Measurements from ENCODE around the gene SEMA5A.

SEMA5A gene

GRCh38 chr5:9419794-9420193, 126.1 kb downstream of the SEMA5A start:
- Histone ChIP-seq H3K79me1 (ENCODE audit: low read depth, low read length) (peaks cover 3% of the 10 kb centered on the region), H3K23ac (ENCODE audit: low read depth, low read length, poor library complexity) (no peak overlapping the region), H2BK12ac (ENCODE audit: low read length) (no peak overlapping the region), H3K4me2 (ENCODE audit: insufficient read depth, low read length, poor library complexity, severe bottlenecking) (no peak overlapping the region), H2BK15ac (ENCODE audit: low read length) (no peak overlapping the region), H3K4me3 (ENCODE audit: low read length in 2 of 2) (no peak overlapping the region), H4K8ac (ENCODE audit: low read depth, low read length) (no peak overlapping the region), H3K14ac (ENCODE audit: low read length) (no peak overlapping the region), H3K27me3 (ENCODE audit: control insufficient read depth in 3 of 3, insufficient read depth in 3 of 3, low read depth in 1 of 3, low read length in 3 of 3) (no peaks in the 10 kb centered on the region), H3K36me3 (replicated peaks in 1 of 2; ENCODE audit: control insufficient read depth in 2 of 2, insufficient read depth in 2 of 2, low read length in 2 of 2) (peaks cover 0 to 4% of the 10 kb centered on the region in 2 donors), H3K4ac (ENCODE audit: low read length) (no peak overlapping the region), H2AK5ac (ENCODE audit: low read depth, low read length) (no peak overlapping the region), H2BK120ac (ENCODE audit: low read depth, low read length) (no peak overlapping the region), H3K18ac (ENCODE audit: low read length) (no peak overlapping the region), H3K27ac (replicated peaks; ENCODE audit: low read length) (no peak overlapping the region), H3K9me3 (replicated peaks in 1 of 2; ENCODE audit: control insufficient read depth in 2 of 2, insufficient read depth in 1 of 2, low read depth in 1 of 2, low read length in 2 of 2) (peaks cover 4 to 5% of the 10 kb centered on the region in 2 donors), H2AFZ (ENCODE audit: low read length) (no peak overlapping the region), H3K4me1 (ENCODE audit: control insufficient read depth in 2 of 2, insufficient read depth in 1 of 2, low read depth in 1 of 2, low read length in 2 of 2) (peaks cover 2 to 9% of the 10 kb centered on the region in 2 donors), H4K91ac (ENCODE audit: low read depth, low read length, poor library complexity) (no peak overlapping the region), H3K9ac (ENCODE audit: low read depth, low read length, poor library complexity) (no peak overlapping the region), H2BK5ac (ENCODE audit: low read length) (no peak overlapping the region)
- WGBS, 2 donors (ENCODE audit: extremely low coverage in 2 of 2, insufficient read length in 2 of 2, insufficient replicate concordance in 1 of 2) = no CpG with 5 or more reads among the region's 5 CpGs
- no peak for DNase-seq (ENCODE audit: low spot score)

GRCh38 chr5:9415566-9415965, 130.3 kb downstream of the SEMA5A start:
- no peak for DNase-seq (ENCODE audit: low spot score)
- no peak overlapping the region for H2AK5ac ChIP-seq (ENCODE audit: low read depth, low read length)
- H3K36me3 ChIP-seq (replicated peaks in 1 of 2; ENCODE audit: control insufficient read depth in 2 of 2, insufficient read depth in 2 of 2, low read length in 2 of 2) = peaks cover 0 to 6% of the 10 kb centered on the region in 2 donors

GRCh38 chr5:9415091-9415490, 130.8 kb downstream of the SEMA5A start:
- no peak overlapping the region for H3K27ac ChIP-seq (replicated peaks; ENCODE audit: low read length)
- H2AFZ ChIP-seq (ENCODE audit: low read length) = no peak overlapping the region
- no peak overlapping the region for H3K9ac ChIP-seq (ENCODE audit: low read depth, low read length, poor library complexity)
- DNase-seq (ENCODE audit: low spot score) = no peak
- no peak overlapping the region for H2BK15ac ChIP-seq (ENCODE audit: low read length)
- no peak overlapping the region for H2AK5ac ChIP-seq (ENCODE audit: low read depth, low read length)
- H3K4me3 ChIP-seq (ENCODE audit: low read length in 2 of 2) = no peak overlapping the region
- H3K27me3 ChIP-seq (ENCODE audit: control insufficient read depth in 3 of 3, insufficient read depth in 3 of 3, low read depth in 1 of 3, low read length in 3 of 3) = no peaks in the 10 kb centered on the region
- no peak overlapping the region for H3K4me2 ChIP-seq (ENCODE audit: insufficient read depth, low read length, poor library complexity, severe bottlenecking)
- no peak overlapping the region for H2BK120ac ChIP-seq (ENCODE audit: low read depth, low read length)
- H3K36me3 ChIP-seq (replicated peaks in 1 of 2; ENCODE audit: control insufficient read depth in 2 of 2, insufficient read depth in 2 of 2, low read length in 2 of 2) = peaks cover 0 to 6% of the 10 kb centered on the region in 2 donors
- H4K91ac ChIP-seq (ENCODE audit: low read depth, low read length, poor library complexity) = no peak overlapping the region
- no peak overlapping the region for H4K8ac ChIP-seq (ENCODE audit: low read depth, low read length)
- H3K4me1 ChIP-seq (ENCODE audit: control insufficient read depth in 2 of 2, insufficient read depth in 1 of 2, low read depth in 1 of 2, low read length in 2 of 2) = no peaks in the 10 kb centered on the region
- no peak overlapping the region for H3K14ac ChIP-seq (ENCODE audit: low read length)
- WGBS, 2 donors (ENCODE audit: extremely low coverage in 2 of 2, insufficient read length in 2 of 2, insufficient replicate concordance in 1 of 2) = no CpG with 5 or more reads among the region's 3 CpGs
- H2BK5ac ChIP-seq (ENCODE audit: low read length) = no peak overlapping the region
- no peak overlapping the region for H3K4ac ChIP-seq (ENCODE audit: low read length)
- no peak overlapping the region for H3K18ac ChIP-seq (ENCODE audit: low read length)
- peaks cover 5% of the 10 kb centered on the region for H3K79me1 ChIP-seq (ENCODE audit: low read depth, low read length)
- no peak overlapping the region for H3K23ac ChIP-seq (ENCODE audit: low read depth, low read length, poor library complexity)
- no peak overlapping the region for H2BK12ac ChIP-seq (ENCODE audit: low read length)
- peaks cover 4 to 5% of the 10 kb centered on the region in 2 donors for H3K9me3 ChIP-seq (replicated peaks in 1 of 2; ENCODE audit: control insufficient read depth in 2 of 2, insufficient read depth in 1 of 2, low read depth in 1 of 2, low read length in 2 of 2)

More at GRCh38 chr5:9415566-9415965, 130.3 kb downstream of the SEMA5A start:
- Histone ChIP-seq H3K4me2 (ENCODE audit: insufficient read depth, low read length, poor library complexity, severe bottlenecking) (no peak overlapping the region), H4K8ac (ENCODE audit: low read depth, low read length) (no peak overlapping the region), H2BK5ac (ENCODE audit: low read length) (no peak overlapping the region), H3K4ac (ENCODE audit: low read length) (no peak overlapping the region), H3K9me3 (replicated peaks in 1 of 2; ENCODE audit: control insufficient read depth in 2 of 2, insufficient read depth in 1 of 2, low read depth in 1 of 2, low read length in 2 of 2) (peaks cover 4 to 5% of the 10 kb centered on the region in 2 donors), H3K14ac (ENCODE audit: low read length) (no peak overlapping the region), H3K79me1 (ENCODE audit: low read depth, low read length) (peaks cover 5% of the 10 kb centered on the region), H3K23ac (ENCODE audit: low read depth, low read length, poor library complexity) (no peak overlapping the region), H4K91ac (ENCODE audit: low read depth, low read length, poor library complexity) (no peak overlapping the region), H2BK15ac (ENCODE audit: low read length) (no peak overlapping the region), H3K9ac (ENCODE audit: low read depth, low read length, poor library complexity) (no peak overlapping the region), H3K18ac (ENCODE audit: low read length) (no peak overlapping the region), H2AFZ (ENCODE audit: low read length) (no peak overlapping the region), H3K4me1 (ENCODE audit: control insufficient read depth in 2 of 2, insufficient read depth in 1 of 2, low read depth in 1 of 2, low read length in 2 of 2) (no peaks in the 10 kb centered on the region), H3K4me3 (ENCODE audit: low read length in 2 of 2) (no peak overlapping the region), H2BK12ac (ENCODE audit: low read length) (no peak overlapping the region), H2BK120ac (ENCODE audit: low read depth, low read length) (no peak overlapping the region), H3K27me3 (ENCODE audit: control insufficient read depth in 3 of 3, insufficient read depth in 3 of 3, low read depth in 1 of 3, low read length in 3 of 3) (no peaks in the 10 kb centered on the region), H3K27ac (replicated peaks; ENCODE audit: low read length) (no peak overlapping the region)
- WGBS, 2 donors (ENCODE audit: extremely low coverage in 2 of 2, insufficient read length in 2 of 2, insufficient replicate concordance in 1 of 2) = no CpG with 5 or more reads among the region's 2 CpGs

GRCh38 chr5:9411142-9411541, 134.7 kb downstream of the SEMA5A start:
- no peak overlapping the region for H3K18ac ChIP-seq (ENCODE audit: low read length)
- no peak overlapping the region for H4K8ac ChIP-seq (ENCODE audit: low read depth, low read length)
- no CpG with 5 or more reads among the region's 4 CpGs for WGBS, 2 donors (ENCODE audit: extremely low coverage in 2 of 2, insufficient read length in 2 of 2, insufficient replicate concordance in 1 of 2)
- H2BK120ac ChIP-seq (ENCODE audit: low read depth, low read length) = no peak overlapping the region
- no peaks in the 10 kb centered on the region for H3K4me1 ChIP-seq (ENCODE audit: control insufficient read depth in 2 of 2, insufficient read depth in 1 of 2, low read depth in 1 of 2, low read length in 2 of 2)
- no peak for DNase-seq (ENCODE audit: low spot score)
- H4K91ac ChIP-seq (ENCODE audit: low read depth, low read length, poor library complexity) = no peak overlapping the region
- H3K14ac ChIP-seq (ENCODE audit: low read length) = no peak overlapping the region
- peaks cover 0 to 1% of the 10 kb centered on the region in 2 donors for H3K36me3 ChIP-seq (replicated peaks in 1 of 2; ENCODE audit: control insufficient read depth in 2 of 2, insufficient read depth in 2 of 2, low read length in 2 of 2)
- H2BK5ac ChIP-seq (ENCODE audit: low read length) = no peak overlapping the region
- peak overlapping the region; percentile 25 for H3K9ac ChIP-seq (ENCODE audit: low read depth, low read length, poor library complexity)
- peaks cover 5% of the 10 kb centered on the region for H3K79me1 ChIP-seq (ENCODE audit: low read depth, low read length)
- no peak overlapping the region for H3K4me2 ChIP-seq (ENCODE audit: insufficient read depth, low read length, poor library complexity, severe bottlenecking)
- no peak overlapping the region for H3K23ac ChIP-seq (ENCODE audit: low read depth, low read length, poor library complexity)
- H3K9me3 ChIP-seq (replicated peaks in 1 of 2; ENCODE audit: control insufficient read depth in 2 of 2, insufficient read depth in 1 of 2, low read depth in 1 of 2, low read length in 2 of 2) = no peaks in the 10 kb centered on the region
- no peak overlapping the region for H3K4ac ChIP-seq (ENCODE audit: low read length)
- H3K4me3 ChIP-seq (ENCODE audit: low read length in 2 of 2) = no peak overlapping the region
- H2BK15ac ChIP-seq (ENCODE audit: low read length) = no peak overlapping the region
- H2AFZ ChIP-seq (ENCODE audit: low read length) = no peak overlapping the region
- H2BK12ac ChIP-seq (ENCODE audit: low read length) = peak overlapping the region; percentile 35
- H3K27ac ChIP-seq (replicated peaks; ENCODE audit: low read length) = no peak overlapping the region
- no peak overlapping the region for H2AK5ac ChIP-seq (ENCODE audit: low read depth, low read length)
- no peaks in the 10 kb centered on the region for H3K27me3 ChIP-seq (ENCODE audit: control insufficient read depth in 3 of 3, insufficient read depth in 3 of 3, low read depth in 1 of 3, low read length in 3 of 3)
